KMS-11 (cell line): Measurements from ENCODE around the gene ATF7.
"Not testable (repeated sequence)": the region's sequence is repeated elsewhere in the genome, so short reads cannot be mapped to it uniquely, and the experiment has no call there.

Experiments
- H2AFZ ChIP-seq: fragments of 200-600 bp; sonication (generic); 2 replicates; pipeline ENCODE4 v1.6.1; 2016; ENCODE audit warnings: antibody characterized with exemption, mixed run types, low read depth
- H3K27ac ChIP-seq: fragments of 200-600 bp; sonication (generic); 2 replicates; pipeline ENCODE4 v1.6.1; 2016; ENCODE audit warnings: mild to moderate bottlenecking, mixed run types
- H3K27me3 ChIP-seq: fragments of 200-600 bp; sonication (generic); 2 replicates; pipeline ENCODE4 v1.6.1; 2017; ENCODE audit warnings: mild to moderate bottlenecking, low read depth, mixed run types, moderate library complexity; ENCODE audit not compliant: insufficient read depth
- H3K36me3 ChIP-seq: fragments of 200-600 bp; sonication (generic); 2 replicates; pipeline ENCODE4 v1.6.1; 2017; ENCODE audit warnings: mild to moderate bottlenecking, mixed run types; ENCODE audit not compliant: insufficient read depth
- H3K4me1 ChIP-seq: fragments of 200-600 bp; sonication (generic); 2 replicates; pipeline ENCODE4 v1.6.1; 2016; ENCODE audit warnings: mild to moderate bottlenecking, low read depth, mixed run types; ENCODE audit not compliant: poor library complexity, severe bottlenecking
- H3K4me2 ChIP-seq: fragments of 200-600 bp; sonication (generic); 2 replicates; pipeline ENCODE4 v1.7.0; 2016; ENCODE audit warnings: mild to moderate bottlenecking, mixed run types
- H3K4me3 ChIP-seq: fragments of 200-600 bp; sonication (generic); IDR thresholded peaks from 2 replicates; pipeline ENCODE4 v1.6.1; 2017; ENCODE audit warnings: low read depth, low read length, mixed read lengths; ENCODE audit not compliant: insufficient read depth
- H3K79me2 ChIP-seq: fragments of 200-600 bp; sonication (generic); 2 replicates; pipeline ENCODE4 v1.6.1; 2016; ENCODE audit warnings: low read depth, mixed run types; ENCODE audit not compliant: insufficient read depth
- H3K9ac ChIP-seq: fragments of 200-600 bp; sonication (generic); 2 replicates; pipeline ENCODE4 v1.6.1; 2016; ENCODE audit warnings: mild to moderate bottlenecking, mixed run types
- H4K20me1 ChIP-seq: fragments of 200-600 bp; sonication (generic); 2 replicates; pipeline ENCODE4 v1.6.1; 2016; ENCODE audit warnings: mild to moderate bottlenecking, mixed run types; ENCODE audit not compliant: insufficient read depth
- CTCF ChIP-seq: fragments of 200-600 bp; sonication (generic); conservative IDR thresholded peaks from 2 replicates; pipeline ENCODE4 v1.6.1; 2017; ENCODE audit warnings: low read depth, mild to moderate bottlenecking, antibody characterized with exemption, low read length, moderate library complexity, mixed read lengths

Gene ATF7

GRCh38 chr12:53611304-53611703 lies 14.9 kb downstream of the ATF7 start:
- H3K4me3 ChIP-seq, result no peak overlapping the region
- no peaks in the 10 kb centered on the region for H3K27me3 ChIP-seq
- peaks cover 47% of the 10 kb centered on the region for H3K4me1 ChIP-seq
- peaks cover 36% of the 10 kb centered on the region; the same call in 1 of the 2 replicates for H3K79me2 ChIP-seq
- no peaks in the 10 kb centered on the region; the same call in 1 of the 2 replicates for H4K20me1 ChIP-seq
- TF ChIP-seq CTCF, result no peak
- no peak overlapping the region for H2AFZ ChIP-seq
- H3K36me3 ChIP-seq, result no peaks in the 10 kb centered on the region
- H3K27ac ChIP-seq, result no peak overlapping the region
- H3K4me2 ChIP-seq, result no peak overlapping the region
- H3K9ac ChIP-seq, result no peak overlapping the region

- H4K20me1 ChIP-seq, result not testable (repeated sequence)
- H3K79me2 ChIP-seq, result peaks cover 25% of the 10 kb centered on the region; the same call in 1 of the 2 replicates
These were observed 19.5 kb downstream of the ATF7 start for GRCh38 chr12:53606688-53607087.

GRCh38 chr12:53604581-53604980 lies 21.6 kb downstream of the ATF7 start:
- peaks cover 19% of the 10 kb centered on the region; the same call in 1 of the 2 replicates for H3K79me2 ChIP-seq
- H3K36me3 ChIP-seq, result no peaks in the 10 kb centered on the region
- no peak for TF ChIP-seq CTCF
- no peaks in the 10 kb centered on the region for H3K27me3 ChIP-seq
- H2AFZ ChIP-seq, result no peak overlapping the region
- H4K20me1 ChIP-seq, result no peaks in the 10 kb centered on the region
- H3K27ac ChIP-seq, result no peak overlapping the region
- no peak overlapping the region for H3K4me3 ChIP-seq
- no peak overlapping the region for H3K9ac ChIP-seq
- H3K4me1 ChIP-seq, result peaks cover 11% of the 10 kb centered on the region
- H3K4me2 ChIP-seq, result no peak overlapping the region

More at GRCh38 chr12:53606688-53607087, 19.5 kb downstream of the ATF7 start:
- H3K27ac ChIP-seq, H3K36me3 ChIP-seq, H3K27me3 ChIP-seq, H3K4me2 ChIP-seq, H3K9ac ChIP-seq, H3K4me3 ChIP-seq, H2AFZ ChIP-seq: not testable (repeated sequence)
- peaks cover 11% of the 10 kb centered on the region for H3K4me1 ChIP-seq

- no peak overlapping the region for H3K4me2 ChIP-seq
- H3K27me3 ChIP-seq, result no peaks in the 10 kb centered on the region
- no peaks in the 10 kb centered on the region for H4K20me1 ChIP-seq
- TF ChIP-seq CTCF, result no peak
- peaks cover 19% of the 10 kb centered on the region; the same call in 1 of the 2 replicates for H3K79me2 ChIP-seq
- no peak overlapping the region for H3K27ac ChIP-seq
- H3K4me3 ChIP-seq, result no peak overlapping the region
- peaks cover 11% of the 10 kb centered on the region for H3K4me1 ChIP-seq
- H3K9ac ChIP-seq, result no peak overlapping the region
- H3K36me3 ChIP-seq, result no peaks in the 10 kb centered on the region
- no peak overlapping the region for H2AFZ ChIP-seq
These were observed 22.4 kb downstream of the ATF7 start for GRCh38 chr12:53603804-53604203.

GRCh38 chr12:53603196-53603595 lies 23.0 kb downstream of the ATF7 start:
- no peaks in the 10 kb centered on the region for H3K36me3 ChIP-seq
- H2AFZ ChIP-seq, result no peak overlapping the region
- no peak for TF ChIP-seq CTCF
- H3K4me2 ChIP-seq, result no peak overlapping the region
- H4K20me1 ChIP-seq, result no peaks in the 10 kb centered on the region
- peaks cover 19% of the 10 kb centered on the region; the same call in 1 of the 2 replicates for H3K79me2 ChIP-seq
- H3K4me3 ChIP-seq, result no peak overlapping the region
- peaks cover 11% of the 10 kb centered on the region for H3K4me1 ChIP-seq
- no peaks in the 10 kb centered on the region for H3K27me3 ChIP-seq
- H3K27ac ChIP-seq, result no peak overlapping the region
- no peak overlapping the region for H3K9ac ChIP-seq
